ENCODE measurements around the gene ZNF474. TPM values are rescaled to one million over a fixed set of nuclear protein-coding genes. Genes with fewer than 3 reads are reported as not detected.

ZNF474 gene
- total RNA-seq, 2 experiments from 2014 or later = 0.28 TPM; not detected in 1

DNA sequence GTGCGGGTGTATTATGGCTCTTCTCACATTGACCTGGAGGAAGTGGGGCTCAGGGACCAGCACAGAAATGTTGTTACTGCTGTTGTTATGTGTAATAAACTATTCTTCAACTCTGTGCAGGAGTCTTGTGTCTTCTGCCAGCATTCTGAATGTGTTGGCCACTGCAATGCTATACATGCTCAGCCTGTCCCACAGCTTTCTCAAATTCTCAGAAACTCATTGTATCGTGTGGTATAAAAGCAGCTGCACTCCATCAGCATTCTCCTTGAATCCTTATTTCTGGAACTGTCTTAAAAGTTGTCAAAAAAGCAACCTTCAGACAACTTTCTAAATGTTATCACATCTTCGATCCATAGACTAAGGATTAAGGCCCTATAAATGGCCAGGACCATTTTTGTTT lies 72.0 kb downstream of the ZNF474 start:
- no peaks in the 10 kb centered on the region for H3K36me3 Mint-ChIP-seq (ENCODE audit: low read depth)
- H3K27ac ChIP-seq (ENCODE audit: low read depth in 1 of 2, low read length in 2 of 2) = no peak overlapping the region
- TF ChIP-seq, protein P1, sequence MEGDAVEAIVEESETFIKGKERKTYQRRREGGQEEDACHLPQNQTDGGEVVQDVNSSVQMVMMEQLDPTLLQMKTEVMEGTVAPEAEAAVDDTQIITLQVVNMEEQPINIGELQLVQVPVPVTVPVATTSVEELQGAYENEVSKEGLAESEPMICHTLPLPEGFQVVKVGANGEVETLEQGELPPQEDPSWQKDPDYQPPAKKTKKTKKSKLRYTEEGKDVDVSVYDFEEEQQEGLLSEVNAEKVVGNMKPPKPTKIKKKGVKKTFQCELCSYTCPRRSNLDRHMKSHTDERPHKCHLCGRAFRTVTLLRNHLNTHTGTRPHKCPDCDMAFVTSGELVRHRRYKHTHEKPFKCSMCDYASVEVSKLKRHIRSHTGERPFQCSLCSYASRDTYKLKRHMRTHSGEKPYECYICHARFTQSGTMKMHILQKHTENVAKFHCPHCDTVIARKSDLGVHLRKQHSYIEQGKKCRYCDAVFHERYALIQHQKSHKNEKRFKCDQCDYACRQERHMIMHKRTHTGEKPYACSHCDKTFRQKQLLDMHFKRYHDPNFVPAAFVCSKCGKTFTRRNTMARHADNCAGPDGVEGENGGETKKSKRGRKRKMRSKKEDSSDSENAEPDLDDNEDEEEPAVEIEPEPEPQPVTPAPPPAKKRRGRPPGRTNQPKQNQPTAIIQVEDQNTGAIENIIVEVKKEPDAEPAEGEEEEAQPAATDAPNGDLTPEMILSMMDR (IDR thresholded peaks at IDR 0.05) = no peak
- POLR2A ChIA-PET = no interaction called here
- no peaks in the 10 kb centered on the region for H3K9me3 Mint-ChIP-seq
- peaks cover 4% of the 10 kb centered on the region for H3K27me3 Mint-ChIP-seq
- no peaks in the 10 kb centered on the region for H3K4me1 ChIP-seq (ENCODE audit: insufficient read depth, low read length)
- ATAC-seq (ENCODE audit: poor library complexity) = no peak
- H3K4me3 Mint-ChIP-seq = no peak overlapping the region
- H3K4me3 ChIP-seq (ENCODE audit: low read length) = no peak overlapping the region
- no peaks in the 10 kb centered on the region for H3K9me3 ChIP-seq (ENCODE audit: control insufficient read depth in 1 of 2, insufficient read depth in 1 of 2, low read length in 2 of 2)
- H3K4me1 Mint-ChIP-seq (ENCODE audit: low read depth) = no peaks in the 10 kb centered on the region
- no peaks in the 10 kb centered on the region for H3K36me3 ChIP-seq (ENCODE audit: insufficient read depth, low read length)
- CTCF ChIA-PET = no interaction called here
- H3K27ac Mint-ChIP-seq = no peak overlapping the region
- no peak for DNase-seq
- no peaks in the 10 kb centered on the region for H3K27me3 ChIP-seq (ENCODE audit: control insufficient read depth in 1 of 2, insufficient read depth in 2 of 2, low read length in 2 of 2)
- intact Hi-C loops (cut with DNase I, micrococcal nuclease) = no loop called here

DNA sequence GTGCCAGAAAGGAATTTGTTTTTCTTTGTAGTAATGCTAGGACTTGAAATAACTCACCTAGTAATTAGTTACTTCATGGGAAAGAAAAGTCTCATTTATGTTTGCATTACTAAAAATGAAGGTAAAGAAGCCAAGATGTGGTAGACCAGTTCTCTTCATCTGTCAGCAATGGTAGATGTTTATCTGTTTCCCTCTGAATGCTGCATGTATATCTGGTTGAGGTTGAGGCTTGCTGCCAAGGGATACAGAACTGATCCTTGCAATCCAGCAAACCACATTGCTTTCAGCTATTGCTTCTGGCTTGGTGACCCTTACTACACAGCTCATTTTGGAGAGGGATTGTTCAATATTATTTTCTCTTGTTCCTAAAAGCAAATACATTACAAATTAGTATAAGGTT lies 73.6 kb downstream of the ZNF474 start:
- H3K9me3 ChIP-seq (ENCODE audit: control insufficient read depth in 1 of 2, insufficient read depth in 1 of 2, low read length in 2 of 2) = no peaks in the 10 kb centered on the region
- H3K27ac ChIP-seq (ENCODE audit: low read depth in 1 of 2, low read length in 2 of 2) = no peak overlapping the region
- no peaks in the 10 kb centered on the region for H3K36me3 ChIP-seq (ENCODE audit: insufficient read depth, low read length)
- ChIA-PET CTCF (no interaction called here), POLR2A (no interaction called here)
- no peaks in the 10 kb centered on the region for H3K4me1 ChIP-seq (ENCODE audit: insufficient read depth, low read length)
- H3K27me3 ChIP-seq (ENCODE audit: control insufficient read depth in 1 of 2, insufficient read depth in 2 of 2, low read length in 2 of 2) = no peaks in the 10 kb centered on the region
- Mint-ChIP-seq H3K27me3 (peaks cover 4% of the 10 kb centered on the region), H3K4me1 (ENCODE audit: low read depth) (no peaks in the 10 kb centered on the region), H3K9me3 (no peaks in the 10 kb centered on the region), H3K27ac (no peak overlapping the region), H3K36me3 (ENCODE audit: low read depth) (no peaks in the 10 kb centered on the region), H3K4me3 (no peak overlapping the region)
- H3K4me3 ChIP-seq (ENCODE audit: low read length) = no peak overlapping the region
- DNase-seq (no peak), ATAC-seq (ENCODE audit: poor library complexity) (no peak)
- intact Hi-C loops (cut with DNase I, micrococcal nuclease) = no loop called here
- TF ChIP-seq, protein P1 (IDR thresholded peaks at IDR 0.05) = no peak

Other genes with a start within 250 kb of the ZNF474 start
- gene SRFBP1, start 167.6 kb upstream of the ZNF474 start, total RNA-seq = 1 to 10 TPM; 4.0 to 4.6 TPM
- gene LOX, start 51.3 kb upstream of the ZNF474 start, total RNA-seq = under 1 TPM; 0.06 to 0.11 TPM
- gene SNCAIP, start 182.7 kb downstream of the ZNF474 start, total RNA-seq = not detected

Data from CD4-positive, alpha-beta T cell (primary cell).